NCI-H460 (cell line): ENCODE results near the gene PPARGC1A. TPM values are rescaled to one million over a fixed set of nuclear protein-coding genes. Genes with fewer than 3 reads are reported as not detected.

Source experiments
- DNase-seq: peaks from one replicate; pipeline ENCODE4 v3.0.0-alpha.2; 2016; ENCODE audit warnings: low read depth; ENCODE audit errors: extremely low read depth
- total RNA-seq: library from RNA; depleted of rRNA; stranded (reverse); fragments of >200 nt; shearing (Covaris generic); gene quantifications from 2 replicates; pipeline ENCODE4 v1.2.3, GENCODE V29; 2014

Gene PPARGC1A
- total RNA-seq, 1 experiment from 2014 or later = 2.0 TPM

- no peak for DNase-seq
Observed at GRCh38 chr4:23911675-23912455, 22.0 kb upstream of the PPARGC1A start.

GRCh38 chr4:23909671-23910070, 19.8 kb upstream of the PPARGC1A start:
- no peak for DNase-seq

- DNase-seq = no peak
Observed at GRCh38 chr4:23906839-23907238, 17.0 kb upstream of the PPARGC1A start.

GRCh38 chr4:23904639-23905071, 14.8 kb upstream of the PPARGC1A start:
- no peak for DNase-seq

- no peak for DNase-seq
Observed at GRCh38 chr4:23903859-23904438, 14.1 kb upstream of the PPARGC1A start.

- DNase-seq = no peak
Observed at GRCh38 chr4:23902222-23902804, 12.5 kb upstream of the PPARGC1A start.

GRCh38 chr4:23900636-23901035, 10.8 kb upstream of the PPARGC1A start:
- no peak for DNase-seq

- no peak for DNase-seq
Observed at GRCh38 chr4:23899565-23899964, 9.7 kb upstream of the PPARGC1A start.

- no peak for DNase-seq
Observed at GRCh38 chr4:23897564-23898109, 7.8 kb upstream of the PPARGC1A start.

GRCh38 chr4:23894021-23894420, 4.2 kb upstream of the PPARGC1A start:
- no peak for DNase-seq

- no peak for DNase-seq
Observed at GRCh38 chr4:23891064-23891421, 1.2 kb upstream of the PPARGC1A start.

GRCh38 chr4:23890369-23891063, 669 bp upstream of the PPARGC1A start:
- DNase-seq = no peak

GRCh38 chr4:23889391-23889790, 456 bp downstream of the PPARGC1A start:
- no peak for DNase-seq

GRCh38 chr4:23888421-23889319, 1.2 kb downstream of the PPARGC1A start:
- no peak for DNase-seq

- DNase-seq = no peak
Observed at GRCh38 chr4:23887989-23888388, 1.9 kb downstream of the PPARGC1A start.

GRCh38 chr4:23887173-23887572, 2.7 kb downstream of the PPARGC1A start:
- DNase-seq = no peak

- DNase-seq = no peak
Observed at GRCh38 chr4:23885943-23886590, 3.8 kb downstream of the PPARGC1A start.

GRCh38 chr4:23884741-23885140, 5.1 kb downstream of the PPARGC1A start:
- DNase-seq = no peak

GRCh38 chr4:23884261-23884660, 5.6 kb downstream of the PPARGC1A start:
- DNase-seq = no peak
